Cerebellar nuclear complex (tissue), 1 donor: ENCODE measurements around the gene TIMP2.
A peak's percentile ranks its signal among the peaks of the same experiment; 100 is the strongest.
"Not testable (repeated sequence)": the region's sequence is repeated elsewhere in the genome, so short reads cannot be mapped to it uniquely, and the experiment has no call there.

Experiments
- DNase-seq, 2 experiments: peaks; one replicate each; lab custom pipeline; 2025; lab: John Stamatoyannopoulos, UW

Gene TIMP2

GRCh38 chr17:78956254-78956653, 31.1 kb upstream of the TIMP2 start:
- no peak for DNase-seq

- DNase-seq = no peak
Measured at GRCh38 chr17:78954684-78955083, 29.5 kb upstream of the TIMP2 start.

- DNase-seq = no peak
Measured at GRCh38 chr17:78953356-78954350, 28.5 kb upstream of the TIMP2 start.

- DNase-seq = no peak
Measured at GRCh38 chr17:78952706-78953105, 27.5 kb upstream of the TIMP2 start.

GRCh38 chr17:78951967-78952551, 26.9 kb upstream of the TIMP2 start:
- no peak for DNase-seq

- no peak for DNase-seq
Measured at GRCh38 chr17:78950870-78951269, 25.7 kb upstream of the TIMP2 start.

GRCh38 chr17:78947235-78948149, 22.3 kb upstream of the TIMP2 start:
- DNase-seq = no peak

- no peak for DNase-seq
Measured at GRCh38 chr17:78946631-78947030, 21.4 kb upstream of the TIMP2 start.

- no peak for DNase-seq
Measured at GRCh38 chr17:78946131-78946530, 20.9 kb upstream of the TIMP2 start.

GRCh38 chr17:78945455-78945854, 20.3 kb upstream of the TIMP2 start:
- DNase-seq = not testable (repeated sequence)

- no peak for DNase-seq
Measured at GRCh38 chr17:78944956-78945355, 19.8 kb upstream of the TIMP2 start.

GRCh38 chr17:78944026-78944425, 18.8 kb upstream of the TIMP2 start:
- DNase-seq = no peak

GRCh38 chr17:78940708-78941107, 15.5 kb upstream of the TIMP2 start:
- DNase-seq = no peak

- DNase-seq = no peak
Measured at GRCh38 chr17:78940258-78940657, 15.1 kb upstream of the TIMP2 start.

- DNase-seq = no peak
Measured at GRCh38 chr17:78939615-78940014, 14.4 kb upstream of the TIMP2 start.

- DNase-seq = no peak
Measured at GRCh38 chr17:78937561-78937960, 12.4 kb upstream of the TIMP2 start.

GRCh38 chr17:78935419-78936323, 10.5 kb upstream of the TIMP2 start:
- no peak for DNase-seq

GRCh38 chr17:78934681-78935418, 9.7 kb upstream of the TIMP2 start:
- DNase-seq = no peak

GRCh38 chr17:78933959-78934568, 8.9 kb upstream of the TIMP2 start:
- peak in 1 of 2 experiments; percentile 43 for DNase-seq
